Fibroblast of mammary gland (primary cell): Measurements from ENCODE around the gene TLCD2.
"Not testable (repeated sequence)": the region's sequence is repeated elsewhere in the genome, so short reads cannot be mapped to it uniquely, and the experiment has no call there.

ENCODE experiments used
- DNase-seq: peaks from one replicate; pipeline ENCODE4 v3.0.0-alpha.2; 2010; ENCODE audit warnings: low read depth
- H3K4me3 ChIP-seq: 2 replicates; pipeline ENCODE4 v1.5.1; 2011; ENCODE audit warnings: low read depth, mild to moderate bottlenecking, low read length, moderate library complexity; ENCODE audit not compliant: control insufficient read depth
- CTCF ChIP-seq: conservative IDR thresholded peaks from 2 replicates; pipeline ENCODE4 v1.5.1; 2011; ENCODE audit warnings: low read depth, low read length, inconsistent platforms; ENCODE audit not compliant: control insufficient read depth, insufficient read depth

TLCD2 gene

DNA sequence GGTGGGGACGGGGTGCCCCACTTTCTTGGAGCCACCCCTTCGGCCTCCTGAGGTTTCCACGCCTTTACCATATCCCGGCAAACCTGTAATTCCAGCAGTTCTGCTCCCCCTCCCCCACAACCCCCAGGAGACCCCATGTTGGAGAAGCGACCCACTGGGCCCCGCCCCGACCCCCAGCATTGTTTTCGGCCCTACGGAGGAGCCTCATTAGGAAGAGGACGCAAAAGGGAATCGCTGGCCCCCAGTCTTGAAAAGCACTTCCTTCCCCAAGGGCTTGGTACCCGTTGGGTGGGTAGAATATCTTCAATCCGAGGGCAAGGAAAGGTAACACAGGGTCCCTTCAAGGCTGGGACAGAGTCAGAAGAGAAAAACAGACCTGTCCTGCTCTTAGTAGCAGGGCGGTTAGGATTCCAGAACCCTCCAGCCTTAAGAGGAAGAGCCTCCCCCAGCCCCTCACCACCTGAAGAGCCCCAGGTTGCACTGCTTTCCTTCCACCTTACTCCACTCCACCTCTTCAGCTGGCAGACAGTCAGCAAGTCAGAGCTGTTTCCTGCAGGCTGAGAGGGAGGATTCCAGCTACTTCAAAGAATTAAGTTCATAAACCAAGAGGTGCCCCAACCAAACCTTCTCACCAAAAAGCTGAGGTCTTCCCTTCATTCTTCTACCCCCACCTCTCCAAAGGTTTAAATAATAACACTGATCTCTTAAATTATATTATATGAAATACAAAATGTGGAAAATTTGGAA is 803 bp upstream of the TLCD2 start:
- TF ChIP-seq CTCF: no peak
- peak overlapping the region; percentile 53 for H3K4me3 ChIP-seq
- DNase-seq: no peak

DNA sequence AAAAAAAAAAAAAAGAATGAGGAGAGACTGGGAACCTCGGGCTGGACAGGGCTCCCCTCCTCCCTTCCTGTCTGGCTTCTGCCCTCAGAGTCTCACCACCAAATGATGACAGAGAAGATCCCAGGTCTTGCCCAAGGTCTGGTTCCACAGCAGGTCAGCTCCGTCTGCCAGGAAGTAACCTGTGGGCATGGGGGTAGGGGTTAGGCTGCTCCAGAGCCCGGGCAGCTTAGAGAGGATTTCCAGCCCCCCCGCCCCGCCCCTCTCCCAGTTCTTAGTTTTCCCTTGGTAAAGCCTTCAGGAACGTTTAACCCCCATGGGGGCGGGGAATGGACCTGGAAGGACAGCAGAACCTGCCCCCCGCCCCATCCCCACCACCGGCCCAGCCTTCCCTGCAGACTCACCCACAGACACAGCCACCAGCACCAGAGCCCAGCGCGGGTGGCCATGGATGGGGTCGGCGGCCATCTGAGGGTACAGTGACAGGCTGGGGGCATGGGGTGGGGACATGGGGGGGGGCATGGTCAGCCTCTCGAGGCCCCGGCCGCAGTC is 700 bp downstream of the TLCD2 start:
- no peak for TF ChIP-seq CTCF
- DNase-seq: no peak
- H3K4me3 ChIP-seq: peak overlapping the region; percentile 53

- not testable (repeated sequence) for DNase-seq, H3K4me3 ChIP-seq
Observed at GRCh38 chr17:1708791-1709346, 1.3 kb downstream of the TLCD2 start.

GRCh38 chr17:1707107-1707506 is 3.1 kb downstream of the TLCD2 start:
- DNase-seq: no peak
- no peak overlapping the region for H3K4me3 ChIP-seq
- TF ChIP-seq CTCF: no peak

DNA sequence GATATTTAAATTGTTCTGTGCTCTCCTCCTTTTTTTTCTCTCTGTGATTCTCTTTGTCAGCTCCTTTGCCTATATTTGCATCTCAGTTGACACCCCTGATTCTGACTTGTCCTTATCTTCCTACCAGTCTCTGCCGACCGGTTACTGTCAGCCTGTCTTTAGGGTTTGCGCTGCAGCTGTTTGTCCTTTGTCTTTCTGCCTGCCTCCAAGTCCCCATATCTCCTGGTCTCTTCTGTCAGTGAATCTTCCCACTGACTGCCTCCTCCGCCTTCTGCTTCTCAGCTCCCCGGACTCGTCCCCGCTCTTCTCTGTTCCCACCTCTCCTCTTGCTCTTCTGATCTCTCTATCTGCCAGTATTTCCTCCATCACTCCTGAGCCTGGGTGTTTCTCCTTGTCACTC is 5.2 kb downstream of the TLCD2 start:
- no peak for DNase-seq

GRCh38 chr17:1703063-1703462 is 7.1 kb downstream of the TLCD2 start:
- no peak overlapping the region for H3K4me3 ChIP-seq
- TF ChIP-seq CTCF: no peak
- DNase-seq: no peak

More for the DNA sequence above, 5.2 kb downstream of the TLCD2 start:
- no peak for TF ChIP-seq CTCF
- no peak overlapping the region for H3K4me3 ChIP-seq

GRCh38 chr17:1699891-1700290 is 10.3 kb downstream of the TLCD2 start:
- not testable (repeated sequence) for DNase-seq, H3K4me3 ChIP-seq
